Thoracic aorta (tissue), 2 donors: ENCODE data around the gene SCYGR1. TPM values are rescaled to one million over a fixed set of nuclear protein-coding genes. Genes with fewer than 3 reads are reported as not detected.

Experiments
- ATAC-seq: fragments of 150-250 bp; one replicate; pipeline ENCODE4 v1.8.0; 2017; ENCODE audit warnings: low read depth; ENCODE audit not compliant: insufficient number of reproducible peaks, low FRiP score
- DNase-seq: peaks from one replicate; pipeline ENCODE4 v3.0.0-alpha.2; 2020; ENCODE audit warnings: low spot score
- H3K27ac ChIP-seq, 2 donors: fragments of 200-600 bp; sonication (generic); 1 replicate in 1 of 2; 2 replicates in 1 of 2; pipeline ENCODE4 v1.5.1; 2016; ENCODE audit warnings: mild to moderate bottlenecking in 2 of 2, moderate library complexity in 2 of 2
- H3K27me3 ChIP-seq: fragments of 200-600 bp; sonication (generic); replicated peaks from 2 replicates; pipeline ENCODE4 v1.6.0; 2016; ENCODE audit warnings: mild to moderate bottlenecking; ENCODE audit not compliant: insufficient read depth
- H3K36me3 ChIP-seq: fragments of 200-600 bp; sonication (generic); one replicate; pipeline ENCODE4 v1.5.1; 2016
- H3K4me1 ChIP-seq, 2 donors: fragments of 200-600 bp; sonication (generic); 1 replicate in 1 of 2; 2 replicates in 1 of 2; pipeline versions ENCODE4 v1.5.1 to v1.6.0; 2016; ENCODE audit warnings: low read depth in 2 of 2, mild to moderate bottlenecking in 1 of 2; ENCODE audit not compliant: control insufficient read depth in 1 of 2
- H3K4me3 ChIP-seq: fragments of 200-600 bp; sonication (generic); 2 replicates; pipeline ENCODE4 v1.5.1; 2016; ENCODE audit warnings: mild to moderate bottlenecking
- H3K9me3 ChIP-seq: fragments of 200-600 bp; sonication (generic); 2 replicates; pipeline ENCODE4 v1.5.1; 2016
- total RNA-seq, 2 donors: library from RNA; depleted of rRNA; stranded (reverse); fragments of >200 nt; gene quantifications; one replicate each; pipeline versions ENCODE4 v1.1.0 to v1.2.3, GENCODE V29; 2016
- TF ChIP-seq, protein P1 (sequence below): fragments of 200-600 bp; sonication (generic); IDR thresholded peaks from one replicate; pipeline ENCODE4 v1.5.1; 2019; ENCODE audit warnings: antibody characterized with exemption

SCYGR1 gene
- total RNA-seq, 2 donors from 2014 or later, result not detected

DNA sequence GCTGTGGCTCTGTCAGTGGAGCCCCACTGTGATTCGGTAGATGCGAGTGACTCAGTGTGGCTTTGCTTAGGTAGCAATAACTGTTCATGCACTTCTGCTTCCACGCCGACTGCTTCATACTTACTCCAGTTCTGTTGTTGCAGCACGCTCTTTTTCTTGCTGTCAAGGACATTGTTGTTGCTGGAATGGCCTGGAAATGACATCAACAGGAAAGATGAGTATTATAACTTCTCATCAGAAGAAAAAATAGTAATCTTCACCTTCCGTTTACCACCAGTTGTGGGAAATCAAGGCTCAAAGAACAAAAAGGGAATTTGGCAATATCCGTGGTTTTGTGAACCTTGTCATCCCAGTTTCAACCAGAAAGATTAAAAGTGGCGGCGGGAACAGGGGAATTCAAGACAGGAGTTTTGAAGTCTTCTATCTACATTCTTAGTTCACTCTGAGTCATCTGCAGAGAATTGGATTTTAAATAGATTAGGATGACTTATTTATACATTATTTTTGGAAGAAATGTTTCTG, 16.9 kb downstream of the SCYGR1 start:
- Histone ChIP-seq H3K4me3 (peak overlapping the region; percentile 46), H3K36me3 (no peaks in the 10 kb centered on the region), H3K27ac (peak overlapping the region; percentile 58 to 64), H3K27me3 (no peaks in the 10 kb centered on the region), H3K4me1 (peaks cover 14 to 41% of the 10 kb centered on the region in 2 donors), H3K9me3 (no peaks in the 10 kb centered on the region)
- TF ChIP-seq, protein P1, sequence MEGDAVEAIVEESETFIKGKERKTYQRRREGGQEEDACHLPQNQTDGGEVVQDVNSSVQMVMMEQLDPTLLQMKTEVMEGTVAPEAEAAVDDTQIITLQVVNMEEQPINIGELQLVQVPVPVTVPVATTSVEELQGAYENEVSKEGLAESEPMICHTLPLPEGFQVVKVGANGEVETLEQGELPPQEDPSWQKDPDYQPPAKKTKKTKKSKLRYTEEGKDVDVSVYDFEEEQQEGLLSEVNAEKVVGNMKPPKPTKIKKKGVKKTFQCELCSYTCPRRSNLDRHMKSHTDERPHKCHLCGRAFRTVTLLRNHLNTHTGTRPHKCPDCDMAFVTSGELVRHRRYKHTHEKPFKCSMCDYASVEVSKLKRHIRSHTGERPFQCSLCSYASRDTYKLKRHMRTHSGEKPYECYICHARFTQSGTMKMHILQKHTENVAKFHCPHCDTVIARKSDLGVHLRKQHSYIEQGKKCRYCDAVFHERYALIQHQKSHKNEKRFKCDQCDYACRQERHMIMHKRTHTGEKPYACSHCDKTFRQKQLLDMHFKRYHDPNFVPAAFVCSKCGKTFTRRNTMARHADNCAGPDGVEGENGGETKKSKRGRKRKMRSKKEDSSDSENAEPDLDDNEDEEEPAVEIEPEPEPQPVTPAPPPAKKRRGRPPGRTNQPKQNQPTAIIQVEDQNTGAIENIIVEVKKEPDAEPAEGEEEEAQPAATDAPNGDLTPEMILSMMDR, result no peak
- peak; percentile 18 for DNase-seq
- peak; percentile 55 for ATAC-seq

DNA sequence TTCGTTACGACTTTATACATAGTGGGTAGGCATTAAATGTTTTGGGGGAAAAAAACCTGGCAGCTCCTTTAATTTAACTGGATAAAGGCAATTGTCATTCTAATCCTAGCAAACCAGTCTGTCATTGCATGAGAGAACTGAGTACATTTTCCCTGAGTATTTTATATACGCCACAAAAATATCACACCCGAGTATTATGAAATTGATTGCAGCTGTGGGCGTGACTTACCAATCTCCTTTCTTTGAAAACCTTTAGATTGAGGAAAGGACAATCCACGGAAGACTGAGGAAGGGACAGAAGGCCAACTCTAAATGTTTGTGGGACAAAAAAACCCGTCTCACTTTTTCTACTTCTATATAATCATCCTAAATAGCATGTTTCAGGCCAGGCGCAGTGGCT, 17.7 kb downstream of the SCYGR1 start:
- TF ChIP-seq, protein P1, result no peak
- H3K36me3 ChIP-seq, result no peaks in the 10 kb centered on the region
- no peaks in the 10 kb centered on the region for H3K27me3 ChIP-seq
- H3K27ac ChIP-seq, result peak overlapping the region; percentile 56 to 64
- peaks cover 16 to 46% of the 10 kb centered on the region in 2 donors for H3K4me1 ChIP-seq
- DNase-seq, result no peak
- H3K4me3 ChIP-seq, result no peak overlapping the region
- no peak for ATAC-seq
- no peaks in the 10 kb centered on the region for H3K9me3 ChIP-seq

DNA sequence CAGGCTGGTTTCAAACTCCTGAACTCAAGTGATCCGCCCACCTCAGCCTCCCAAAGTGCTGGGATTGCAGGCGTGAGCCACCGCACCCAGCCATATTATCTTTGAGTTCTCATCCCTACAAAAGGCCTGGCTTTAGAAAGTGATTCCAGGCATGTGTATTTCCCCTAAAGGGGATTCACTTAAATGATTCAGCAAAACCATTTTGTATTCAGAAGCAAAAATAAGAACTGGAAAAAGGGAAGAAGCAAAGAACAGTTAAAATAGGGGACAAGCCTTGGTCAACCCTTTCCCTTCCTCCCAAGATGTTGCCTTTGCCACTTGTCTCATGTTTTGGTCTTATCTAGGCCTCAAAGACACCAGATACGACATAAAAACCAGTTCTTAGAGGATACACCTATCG, 19.2 kb downstream of the SCYGR1 start:
- Histone ChIP-seq H3K27ac (peak overlapping the region; percentile 20 to 22), H3K27me3 (no peaks in the 10 kb centered on the region), H3K36me3 (no peaks in the 10 kb centered on the region), H3K4me1 (peaks cover 23 to 56% of the 10 kb centered on the region in 2 donors), H3K4me3 (no peak overlapping the region), H3K9me3 (no peaks in the 10 kb centered on the region)
- ATAC-seq (no peak), DNase-seq (no peak)
- TF ChIP-seq, protein P1, result no peak

DNA sequence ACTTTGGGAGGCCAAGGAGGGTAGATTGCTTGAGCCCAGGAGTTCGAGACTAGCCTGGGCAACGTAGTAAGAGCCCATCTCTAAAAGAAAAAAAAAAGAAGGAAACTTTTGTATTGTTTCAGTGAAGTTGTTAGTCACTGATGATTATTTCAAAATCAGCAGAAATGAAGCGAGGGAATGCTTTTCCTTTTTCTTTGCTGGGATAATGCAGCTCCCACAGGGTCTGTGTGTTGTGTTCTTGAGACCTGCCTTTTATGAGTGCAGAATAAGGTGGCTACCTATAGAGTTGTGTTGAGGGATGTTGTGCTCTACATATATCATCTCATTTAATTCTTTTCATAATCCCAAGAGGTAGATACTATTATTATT, 20.3 kb downstream of the SCYGR1 start:
- DNase-seq (no peak), ATAC-seq (no peak)
- Histone ChIP-seq H3K27ac (peak overlapping the region; percentile 81 to 86), H3K4me3 (no peak overlapping the region), H3K27me3 (no peaks in the 10 kb centered on the region), H3K9me3 (no peaks in the 10 kb centered on the region), H3K4me1 (peaks cover 23 to 56% of the 10 kb centered on the region in 2 donors), H3K36me3 (no peaks in the 10 kb centered on the region)
- TF ChIP-seq, protein P1, result no peak

DNA sequence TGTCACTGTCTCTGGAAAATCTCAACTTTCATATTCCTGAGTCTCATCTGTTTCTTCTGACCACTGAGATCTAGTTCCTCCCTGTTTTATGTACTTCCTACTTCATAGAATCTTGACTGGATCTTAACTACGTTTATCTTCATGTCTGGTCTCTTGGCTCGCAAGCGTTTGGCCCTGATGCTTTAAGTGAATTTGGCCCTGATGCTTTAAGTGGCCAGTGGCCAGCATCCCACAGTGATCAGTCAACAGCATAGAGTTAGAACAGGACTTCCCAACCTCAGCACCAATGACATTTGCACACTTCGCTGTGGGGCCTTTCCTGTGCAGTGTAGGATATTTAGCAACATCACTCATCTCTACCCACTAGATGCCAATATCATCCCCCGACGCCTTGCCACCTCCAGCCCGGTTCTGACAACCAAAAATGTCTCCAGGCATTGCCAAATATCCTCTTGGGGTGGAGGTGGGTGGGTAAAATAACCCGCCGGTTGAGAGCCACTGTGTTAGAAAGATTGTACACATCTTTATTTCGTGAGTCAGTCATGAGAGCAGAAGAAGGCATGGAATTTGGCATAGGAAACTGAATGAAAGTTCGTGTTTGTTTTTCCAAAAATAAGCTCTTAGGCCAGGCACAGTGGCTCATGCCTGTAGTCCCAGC, 20.9 kb downstream of the SCYGR1 start:
- peak overlapping the region; percentile 81 to 86 for H3K27ac ChIP-seq
- no peaks in the 10 kb centered on the region for H3K36me3 ChIP-seq
- peaks cover 23 to 51% of the 10 kb centered on the region in 2 donors for H3K4me1 ChIP-seq
- ATAC-seq, result peak; percentile 74
- TF ChIP-seq, protein P1, result no peak
- no peaks in the 10 kb centered on the region for H3K9me3 ChIP-seq
- H3K4me3 ChIP-seq, result peak overlapping the region; percentile 43
- peak; percentile 34 for DNase-seq
- H3K27me3 ChIP-seq, result no peaks in the 10 kb centered on the region
